Hematopoietic multipotent progenitor cell treated with erythropoietin and hydrocortisone succinate and interleukin-3 and kit ligand, for 6 days (in vitro differentiated cells): ENCODE measurements around the gene TMPRSS7.

Source experiments
- DNase-seq: peaks from one replicate; pipeline ENCODE4 v3.0.0-alpha.2; 2015

TMPRSS7 gene

DNA sequence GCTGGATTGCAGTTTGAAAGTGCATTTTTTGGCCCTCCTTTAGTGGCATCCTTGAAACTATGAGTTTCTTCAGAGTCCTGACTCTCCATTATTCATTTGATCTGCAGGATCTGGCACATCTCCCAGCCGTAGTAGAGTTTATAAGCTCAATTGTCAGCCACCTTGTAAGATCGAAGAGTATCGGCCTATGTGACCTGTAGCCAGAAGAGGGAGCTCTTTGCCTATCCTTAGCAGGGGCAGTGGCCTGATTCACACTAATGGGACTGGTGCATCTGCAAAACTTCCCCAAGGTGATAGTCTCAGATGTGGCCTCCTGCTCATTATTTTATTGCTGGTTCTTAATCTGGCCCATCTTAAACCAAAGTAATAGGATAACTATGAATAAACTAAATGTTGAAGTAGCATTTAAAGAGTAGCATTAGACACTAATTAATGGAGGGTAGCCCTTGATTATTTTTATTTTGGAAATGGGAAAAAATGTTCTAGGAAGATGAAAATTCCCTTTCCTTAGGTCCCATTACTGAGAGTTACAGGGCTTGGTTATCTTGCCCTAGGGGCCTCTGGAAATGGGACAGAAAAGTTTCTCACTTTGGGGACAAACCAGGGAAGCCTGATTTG, 77.4 kb downstream of the TMPRSS7 start:
- DNase-seq: peak; percentile 91

DNA sequence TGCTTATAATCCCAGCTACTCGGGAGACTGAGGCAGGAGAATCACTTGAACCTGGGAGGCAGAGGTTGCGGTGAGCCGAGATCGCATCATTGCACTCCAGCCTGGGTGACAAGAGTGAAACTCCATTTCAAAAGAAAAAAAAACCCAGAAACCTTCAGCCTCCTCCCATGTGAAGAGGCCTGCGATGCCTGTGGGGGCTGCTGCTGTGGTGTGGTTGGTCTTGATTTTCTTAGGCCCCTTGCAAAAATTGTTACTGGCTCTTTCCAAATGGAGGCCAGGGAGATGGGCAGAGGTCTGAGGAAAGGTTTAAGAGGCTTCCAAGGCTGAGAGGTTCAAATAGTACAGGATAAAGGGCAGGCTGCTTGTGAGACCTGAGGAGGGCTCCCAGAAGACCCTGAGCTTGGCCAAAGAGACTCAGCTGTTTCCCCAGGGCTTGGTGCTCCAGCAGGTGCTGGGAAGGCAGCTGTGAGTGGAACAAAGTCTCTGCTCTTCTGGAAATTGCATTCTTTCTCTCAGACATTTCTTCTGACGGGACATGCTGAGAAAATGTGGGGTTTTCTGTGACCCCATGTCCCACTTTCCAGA, 80.1 kb downstream of the TMPRSS7 start:
- DNase-seq: no peak

DNA sequence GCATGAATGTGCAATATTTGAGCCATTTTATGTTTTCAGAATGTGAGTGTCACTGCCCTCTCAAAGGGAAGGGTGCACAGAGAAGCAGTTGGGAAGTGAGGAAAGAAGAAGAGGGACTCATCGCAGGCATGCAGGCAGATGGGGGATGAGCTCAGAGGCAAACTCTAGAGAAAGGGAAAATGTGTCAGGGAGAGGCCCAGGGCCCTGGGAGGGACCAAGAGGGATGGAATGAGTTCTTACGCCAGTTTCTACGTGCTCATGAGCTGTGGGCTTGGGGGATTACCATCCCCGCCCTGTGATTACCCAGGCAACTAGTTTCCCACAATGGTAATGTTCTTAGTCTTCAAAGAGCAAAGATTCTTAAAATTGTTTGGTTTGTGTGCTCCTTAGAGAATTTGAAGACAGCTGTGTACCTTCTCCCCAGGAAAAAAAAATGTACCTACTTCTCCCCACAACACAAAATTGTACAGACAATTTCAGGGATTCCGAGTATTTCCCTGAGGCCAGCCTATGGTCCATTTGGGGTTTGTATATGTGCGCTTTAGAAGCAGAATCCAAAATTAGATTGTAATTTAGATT, 80.7 kb downstream of the TMPRSS7 start:
- DNase-seq: no peak

DNA sequence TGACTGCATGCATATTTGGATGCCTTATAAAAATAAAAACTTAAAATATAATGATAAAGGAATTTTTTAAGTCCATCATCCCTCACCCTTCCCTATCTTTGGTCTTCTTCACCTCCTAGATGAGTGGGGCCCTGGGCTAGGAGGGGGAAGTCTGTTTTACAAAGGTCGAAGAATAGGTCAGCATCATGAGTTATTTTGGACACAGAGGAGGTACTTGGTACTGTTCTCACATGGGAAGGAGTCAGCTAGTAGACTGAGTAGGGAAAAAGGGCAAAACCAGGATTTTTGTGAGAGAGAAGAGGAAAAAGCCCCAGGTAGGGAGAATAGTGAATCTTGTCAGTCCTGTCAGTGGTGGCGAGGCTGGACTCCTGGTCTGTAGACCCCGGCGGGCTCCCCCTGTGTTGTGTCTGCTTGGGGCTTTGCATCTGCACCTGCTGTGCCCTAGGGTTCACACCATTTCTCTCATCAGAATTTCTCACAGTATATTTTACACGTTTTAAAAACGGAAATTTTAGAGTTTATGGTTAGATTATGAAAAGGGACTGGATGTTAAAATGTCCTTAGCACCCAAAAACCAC, 81.4 kb downstream of the TMPRSS7 start:
- DNase-seq: no peak

DNA sequence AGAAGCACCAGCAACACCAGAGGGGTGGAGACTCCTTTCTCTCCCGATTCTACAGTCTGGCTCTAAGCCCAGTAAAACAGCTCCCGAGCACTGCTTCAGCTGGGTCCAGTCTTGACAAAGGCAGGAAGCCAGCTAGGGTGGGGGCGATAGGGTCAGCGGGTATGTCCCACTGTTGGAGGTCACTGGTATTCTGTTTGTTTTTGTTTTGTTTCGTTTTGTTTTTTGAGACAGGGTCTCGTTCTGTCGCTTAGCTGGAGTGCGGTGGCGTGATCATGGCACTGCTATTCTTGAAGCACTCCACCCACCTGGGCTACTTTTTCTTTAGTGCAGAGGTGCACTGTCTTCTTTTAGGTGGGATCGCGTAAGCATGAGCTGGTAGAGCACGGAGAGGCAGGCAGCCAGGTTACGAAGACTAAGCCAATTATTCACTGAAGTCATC, 82.2 kb downstream of the TMPRSS7 start:
- DNase-seq: no peak

DNA sequence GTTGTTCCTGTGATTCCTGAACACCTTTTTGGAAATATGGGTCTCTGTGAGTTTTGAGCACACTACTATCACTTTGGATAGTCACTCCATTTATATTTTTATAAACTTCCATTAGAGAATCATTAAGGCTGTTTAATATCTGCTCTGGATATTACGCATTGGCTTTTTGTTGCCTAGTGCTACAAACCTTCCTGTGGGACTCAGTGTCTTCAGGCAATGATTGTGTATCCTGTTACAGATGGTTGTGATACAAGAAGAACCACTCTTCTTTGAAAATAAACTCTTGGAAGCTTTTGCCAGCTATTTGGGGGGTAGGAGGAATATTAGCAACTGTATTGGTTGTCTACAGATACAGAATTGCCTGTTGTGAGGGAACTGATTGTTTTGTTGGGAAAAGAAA, 82.9 kb downstream of the TMPRSS7 start:
- DNase-seq: no peak

DNA sequence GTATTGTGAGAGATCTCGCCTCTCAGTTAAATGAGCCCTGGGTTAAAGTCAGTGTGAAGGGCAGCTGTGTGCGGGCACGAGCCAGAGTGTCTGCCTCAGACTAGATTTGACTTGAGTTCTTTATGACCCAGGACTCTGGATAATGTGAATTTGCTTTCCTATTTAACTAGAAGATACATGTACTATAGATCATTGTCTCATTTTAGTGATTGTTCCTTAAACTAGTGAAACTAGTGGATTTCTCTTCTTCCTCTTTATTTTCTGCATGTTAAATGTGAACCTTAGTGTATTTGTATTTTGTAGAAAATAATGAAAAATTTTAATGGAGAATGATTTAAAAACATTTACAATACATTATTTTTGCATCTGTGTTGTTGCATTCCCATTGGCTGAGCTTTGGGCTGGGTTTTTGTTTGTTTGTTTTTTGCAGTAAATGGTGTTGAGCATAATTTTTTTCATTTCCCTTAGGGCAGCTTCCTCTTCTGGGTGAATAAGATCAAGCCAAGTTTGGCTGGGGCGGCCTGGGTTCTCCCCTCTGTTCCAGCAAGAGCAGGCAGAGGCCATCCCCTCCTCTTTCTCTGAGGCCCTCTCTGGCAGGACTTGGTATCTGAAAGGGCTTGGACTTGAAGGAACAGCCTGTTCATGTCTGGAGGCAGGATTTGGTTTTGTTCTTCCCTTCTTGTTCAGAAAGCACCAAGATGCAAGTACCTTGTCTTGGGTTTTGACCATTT, 83.5 kb downstream of the TMPRSS7 start:
- peak; percentile 46 for DNase-seq

DNA sequence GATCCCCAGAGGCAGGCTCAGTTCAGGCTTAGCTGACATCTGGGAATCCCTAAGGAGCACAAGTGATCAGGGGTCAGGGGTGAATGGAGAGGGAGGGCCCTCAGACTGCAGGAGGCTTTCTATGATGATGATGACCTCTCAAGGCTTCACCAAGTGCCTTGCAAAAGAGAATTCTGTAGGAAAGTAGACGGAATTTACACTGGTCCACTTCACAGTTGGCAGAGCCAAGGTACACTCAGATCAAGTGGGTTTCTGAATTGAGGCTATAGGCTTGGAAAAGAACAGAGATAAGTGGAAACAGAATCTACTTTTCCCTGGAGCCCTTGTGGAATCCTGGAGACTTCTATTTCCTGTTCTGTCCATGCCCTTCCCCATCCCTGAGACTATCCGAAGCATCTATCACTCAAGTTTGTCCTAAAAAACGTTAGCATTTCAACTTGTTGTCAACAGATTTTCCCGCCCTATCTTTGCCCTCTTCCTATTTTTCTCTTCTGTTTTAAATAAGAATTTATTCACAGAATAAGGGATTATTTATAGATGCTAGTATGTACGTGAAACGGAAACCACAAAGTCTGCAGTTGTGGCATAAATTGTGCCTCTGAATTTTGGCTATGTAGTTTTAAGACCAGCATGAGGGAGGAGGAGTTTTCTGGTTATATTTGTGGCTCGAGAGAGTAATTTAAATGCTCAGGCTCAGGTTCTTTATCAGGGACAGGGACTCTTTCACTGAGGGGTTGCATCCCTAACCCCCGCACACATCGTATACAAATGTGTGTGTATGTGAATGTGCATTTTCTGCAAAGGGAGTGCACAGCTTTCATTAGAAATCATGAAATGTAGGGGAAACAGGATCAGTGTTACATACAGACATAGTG, 85.7 kb downstream of the TMPRSS7 start:
- DNase-seq: peak; percentile 37

DNA sequence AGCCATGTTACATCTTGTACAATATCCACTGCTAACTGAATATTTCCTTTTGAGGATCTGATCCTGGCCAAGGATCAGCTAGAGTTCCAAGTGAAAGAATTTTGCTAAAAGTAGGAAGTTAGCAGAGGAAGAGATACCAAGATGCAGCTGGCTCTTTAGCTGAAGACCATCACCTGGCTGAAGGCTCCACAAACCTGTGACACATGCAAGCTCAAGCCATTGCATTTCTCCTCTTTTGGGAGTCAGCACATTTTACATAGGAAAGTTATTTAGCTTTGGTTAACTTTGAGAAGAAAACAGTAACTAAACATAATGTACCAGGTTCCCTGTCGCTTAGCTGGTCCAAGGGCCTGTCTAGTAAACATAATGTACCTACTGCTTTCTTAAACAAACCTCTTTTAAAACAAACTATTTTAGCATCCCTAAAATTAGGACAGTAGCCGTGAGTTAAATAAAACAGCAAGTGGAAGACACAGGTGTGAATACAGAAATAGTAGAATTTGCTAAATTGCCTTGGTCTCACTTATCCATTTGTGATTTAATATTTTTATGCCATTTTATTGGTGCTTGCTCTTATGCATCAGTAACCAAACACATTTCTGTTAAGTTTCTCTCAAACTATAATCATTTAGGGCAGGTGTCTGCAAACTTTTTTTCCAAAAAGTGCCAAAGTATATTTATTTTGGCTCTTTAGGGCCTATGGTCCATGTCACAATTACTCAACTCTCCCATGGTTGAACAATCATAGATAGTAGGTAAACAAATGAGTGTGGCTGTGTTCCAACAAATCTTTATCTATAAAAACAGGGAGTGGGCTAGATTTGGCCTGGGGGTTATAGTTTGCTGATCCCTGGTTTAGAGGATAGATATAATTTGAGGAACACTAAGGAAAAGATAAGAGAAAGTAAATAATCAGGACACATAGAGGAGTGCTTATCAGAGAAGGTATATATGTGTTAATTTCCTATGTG, 87.3 kb downstream of the TMPRSS7 start:
- no peak for DNase-seq

DNA sequence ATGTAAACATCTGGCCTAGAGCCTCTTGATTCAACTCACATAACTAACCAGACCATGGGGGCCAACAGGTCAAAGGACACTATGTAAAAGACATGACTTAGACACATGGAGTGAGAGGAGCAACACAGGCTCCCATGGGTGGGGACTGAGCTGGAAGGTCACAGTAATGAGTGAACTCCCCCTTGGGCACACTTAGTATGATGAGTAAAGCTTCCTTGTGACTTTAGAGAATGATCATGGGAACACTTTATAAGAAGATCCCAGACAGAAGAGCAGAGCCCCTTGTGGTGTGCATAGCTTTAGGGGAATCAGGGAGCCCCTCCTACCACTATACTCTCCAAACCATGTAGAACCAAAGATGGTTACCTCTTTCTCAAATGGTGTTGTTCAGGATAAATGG, 88.3 kb downstream of the TMPRSS7 start:
- no peak for DNase-seq

DNA sequence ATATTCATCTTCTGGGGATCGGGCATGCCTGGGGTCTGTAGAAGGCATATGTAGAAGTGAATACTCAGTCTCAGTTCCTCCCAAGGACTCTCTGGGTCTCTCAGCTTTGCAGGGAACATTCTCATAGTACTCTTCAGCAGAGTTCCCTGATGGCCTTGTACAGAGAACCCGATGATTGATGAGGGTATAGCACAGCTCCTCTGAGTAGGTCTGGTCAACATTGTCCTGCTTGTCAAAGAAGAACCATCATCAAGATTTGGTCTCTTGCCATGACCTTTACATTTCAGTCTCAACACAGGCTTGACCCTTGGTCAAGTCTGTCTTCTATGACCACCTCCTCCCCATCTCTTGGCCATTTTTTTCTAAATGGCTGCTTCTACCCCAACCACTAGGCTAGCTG, 89.0 kb downstream of the TMPRSS7 start:
- DNase-seq: no peak

DNA sequence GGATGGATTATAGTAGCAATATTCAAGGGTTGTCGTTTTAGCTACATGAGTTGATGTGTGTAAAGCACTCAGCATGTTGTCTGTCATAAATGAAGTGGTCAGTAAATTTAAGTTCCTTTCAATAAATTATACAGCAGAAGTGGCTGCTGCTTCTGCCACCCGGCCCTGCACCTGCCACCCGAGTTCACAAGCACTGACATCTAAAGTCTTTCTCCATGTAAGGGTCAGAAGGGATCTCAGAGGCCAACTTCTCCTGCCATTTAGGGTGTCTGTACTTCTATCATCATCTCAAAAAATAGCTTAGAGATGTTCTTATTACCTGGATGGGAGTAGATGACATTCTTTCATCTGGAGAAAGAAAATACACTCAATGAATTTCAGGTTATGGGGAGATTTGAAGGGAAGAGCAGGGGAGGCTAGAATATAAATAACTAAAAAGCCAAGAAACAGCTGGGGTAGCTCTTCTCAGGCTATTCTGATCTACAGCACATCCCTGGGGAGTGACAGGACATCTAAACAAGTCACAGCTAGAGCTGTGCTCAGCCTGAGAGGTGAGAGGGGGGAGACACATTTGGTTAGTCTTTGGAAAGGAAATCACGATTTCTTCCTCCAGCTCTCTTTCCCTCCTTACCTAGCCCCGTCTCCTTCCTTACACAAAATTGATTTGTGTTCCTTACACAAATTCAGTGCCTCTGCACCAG, 90.5 kb downstream of the TMPRSS7 start:
- no peak for DNase-seq

DNA sequence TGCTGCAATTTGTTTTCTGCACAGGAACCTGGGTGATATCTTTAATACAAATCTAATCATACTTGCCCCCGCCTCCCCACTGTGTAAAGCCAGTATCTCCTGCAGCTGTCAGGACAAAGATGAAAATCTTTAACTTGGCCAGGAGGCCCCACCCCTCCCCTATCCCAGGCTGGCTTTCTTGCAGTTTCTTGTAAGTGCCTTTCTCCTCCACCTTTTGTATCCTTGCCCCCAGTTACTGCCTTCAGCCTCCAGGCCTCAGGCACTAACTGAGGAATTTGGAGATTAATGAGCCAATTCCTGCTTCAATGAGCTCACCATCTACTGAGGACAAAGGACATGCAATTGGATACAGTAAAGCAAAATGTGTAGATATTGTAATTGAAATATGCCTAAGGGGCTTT, 92.0 kb downstream of the TMPRSS7 start:
- peak; percentile 51 for DNase-seq

DNA sequence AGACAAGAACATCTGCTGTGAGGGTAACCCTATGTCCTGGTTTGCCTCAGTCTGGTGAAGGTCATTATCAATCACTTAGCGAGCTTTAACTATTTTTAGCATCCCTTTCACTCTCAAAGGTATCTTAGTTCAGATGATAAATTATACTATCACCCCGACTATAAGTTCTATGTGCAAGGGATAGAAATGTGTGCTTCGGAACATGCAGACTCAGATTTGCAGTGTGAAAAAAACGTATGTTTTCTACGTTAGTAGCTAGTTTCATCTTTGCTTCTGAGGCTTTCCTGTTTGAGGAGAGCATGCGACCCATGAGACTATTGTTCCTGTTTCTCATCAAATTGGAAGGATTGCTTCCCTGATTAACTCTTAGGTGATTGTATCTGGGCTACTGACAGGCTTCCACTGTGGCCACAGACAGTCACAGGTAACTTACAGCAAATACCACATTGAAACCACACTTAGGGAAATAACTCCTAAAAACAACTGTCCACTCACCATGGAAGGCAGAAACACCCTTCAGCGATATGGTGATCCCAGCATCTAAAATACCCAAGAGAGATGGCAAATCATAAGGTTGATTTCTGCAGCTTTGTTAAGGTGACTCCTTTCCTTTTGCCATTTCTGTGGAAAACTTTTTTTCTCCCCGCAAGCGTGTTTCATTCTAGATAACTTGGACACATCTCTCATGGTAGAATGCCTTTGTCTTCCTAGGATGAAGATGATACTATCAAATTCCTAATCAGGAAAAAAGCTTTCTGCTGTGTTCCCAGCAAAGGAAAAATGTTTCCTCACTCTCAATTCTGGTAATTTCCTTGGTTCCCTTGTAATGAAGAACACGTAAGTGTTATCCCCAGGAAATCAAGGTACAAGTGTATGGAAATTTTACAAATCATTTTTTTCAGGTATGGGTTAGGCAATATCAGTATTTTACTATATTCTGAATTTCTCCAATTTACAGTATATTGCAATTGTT, 93.3 kb downstream of the TMPRSS7 start:
- no peak for DNase-seq

DNA sequence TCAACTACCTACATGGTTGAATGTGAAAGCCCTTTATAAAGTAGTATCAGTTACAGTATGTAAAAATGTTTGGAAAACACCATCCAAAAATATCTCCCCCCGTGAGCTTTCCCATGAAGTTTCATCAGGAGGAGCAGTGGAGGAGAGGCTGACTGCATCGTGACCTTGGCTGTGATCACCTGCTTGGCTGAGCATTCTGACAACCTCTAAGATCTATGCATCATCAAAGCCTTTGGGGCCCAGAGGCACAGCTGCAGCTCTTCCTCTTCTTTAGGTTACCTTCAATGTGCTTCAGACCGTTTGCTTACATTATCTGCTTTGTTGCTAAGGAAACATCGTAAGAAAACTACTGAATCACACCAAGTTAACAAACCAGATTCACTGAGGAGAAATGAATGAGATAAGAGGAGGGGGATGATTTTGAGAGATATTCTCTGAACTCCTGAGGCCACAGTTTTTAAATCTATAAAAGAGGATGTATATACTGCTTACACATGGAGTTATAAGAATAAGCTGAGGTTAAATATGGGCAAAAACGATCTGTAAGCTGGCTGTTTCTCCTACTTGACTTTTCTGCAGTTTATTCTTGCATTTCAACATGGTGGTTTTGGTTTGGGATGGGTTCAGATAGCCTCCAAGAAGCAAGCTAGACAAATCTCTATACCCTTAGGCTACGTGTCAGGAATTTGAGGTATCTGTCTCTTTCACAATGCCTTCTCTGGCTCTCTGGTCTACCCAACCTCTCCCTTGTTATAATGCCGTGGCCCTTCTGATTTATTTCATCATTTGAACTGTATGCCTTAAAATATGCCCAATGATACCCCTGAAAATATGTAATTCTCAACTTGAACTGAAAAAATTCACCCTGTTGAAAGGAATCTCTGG, 94.5 kb downstream of the TMPRSS7 start:
- peak; percentile 55 for DNase-seq

DNA sequence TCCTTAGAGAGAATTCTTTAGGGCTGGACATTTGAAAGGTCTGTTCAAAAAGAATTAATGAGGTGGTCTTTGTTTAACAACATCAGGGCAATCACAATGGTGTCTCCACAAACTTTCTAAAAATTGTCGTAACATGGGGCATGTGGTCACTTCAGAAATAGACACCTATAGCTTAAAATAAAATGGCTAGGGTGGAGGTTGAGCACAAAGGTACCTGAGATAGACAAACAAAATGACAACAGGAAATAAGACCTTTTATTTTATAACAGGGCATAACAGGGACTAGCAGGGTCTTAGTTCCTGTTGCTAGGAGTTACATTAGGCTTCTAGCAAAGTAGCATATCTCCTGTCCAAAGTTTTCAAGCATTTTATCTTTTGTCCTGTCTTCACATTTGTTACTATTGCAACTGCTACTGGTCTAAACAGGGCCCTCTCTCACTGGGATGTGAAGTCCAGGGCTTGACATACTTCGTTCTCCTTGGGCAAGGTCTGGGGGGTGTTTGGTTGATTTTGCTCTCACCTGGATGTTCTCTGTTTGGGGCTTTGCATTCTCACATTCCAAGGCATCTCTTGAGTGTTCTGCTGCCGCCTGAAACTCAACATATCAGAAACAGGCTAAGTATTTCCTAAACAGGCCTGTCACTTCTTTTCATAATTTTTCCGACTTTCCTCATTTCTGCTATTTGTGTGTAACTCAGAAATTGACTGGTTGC, 95.5 kb downstream of the TMPRSS7 start:
- no peak for DNase-seq

DNA sequence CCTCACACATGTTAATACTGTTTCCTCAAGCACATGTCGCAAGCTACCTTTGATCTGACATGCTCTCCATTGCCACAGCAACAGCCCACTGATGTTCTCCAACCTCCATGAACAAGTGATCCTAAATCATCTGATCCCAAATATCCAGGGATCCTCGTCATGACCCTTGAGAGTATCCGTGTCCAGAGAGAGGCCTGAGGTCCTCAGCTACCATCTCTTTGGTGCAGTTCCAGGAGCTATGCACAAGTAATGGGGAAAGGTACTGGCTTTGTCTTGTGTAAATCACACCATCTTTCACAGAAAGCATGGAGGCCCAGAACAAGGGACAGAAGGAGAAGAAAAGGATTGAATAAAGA, 96.1 kb downstream of the TMPRSS7 start:
- DNase-seq: no peak
